NCI-H2171 (cell line): ENCODE results near the gene POLR2C.
"Not testable (repeated sequence)": the region's sequence is repeated elsewhere in the genome, so short reads cannot be mapped to it uniquely, and the experiment has no call there.

ENCODE experiments used
- DNase-seq: peaks from one replicate; lab custom pipeline; 2025; lab: John Stamatoyannopoulos, UW

Gene POLR2C

DNA sequence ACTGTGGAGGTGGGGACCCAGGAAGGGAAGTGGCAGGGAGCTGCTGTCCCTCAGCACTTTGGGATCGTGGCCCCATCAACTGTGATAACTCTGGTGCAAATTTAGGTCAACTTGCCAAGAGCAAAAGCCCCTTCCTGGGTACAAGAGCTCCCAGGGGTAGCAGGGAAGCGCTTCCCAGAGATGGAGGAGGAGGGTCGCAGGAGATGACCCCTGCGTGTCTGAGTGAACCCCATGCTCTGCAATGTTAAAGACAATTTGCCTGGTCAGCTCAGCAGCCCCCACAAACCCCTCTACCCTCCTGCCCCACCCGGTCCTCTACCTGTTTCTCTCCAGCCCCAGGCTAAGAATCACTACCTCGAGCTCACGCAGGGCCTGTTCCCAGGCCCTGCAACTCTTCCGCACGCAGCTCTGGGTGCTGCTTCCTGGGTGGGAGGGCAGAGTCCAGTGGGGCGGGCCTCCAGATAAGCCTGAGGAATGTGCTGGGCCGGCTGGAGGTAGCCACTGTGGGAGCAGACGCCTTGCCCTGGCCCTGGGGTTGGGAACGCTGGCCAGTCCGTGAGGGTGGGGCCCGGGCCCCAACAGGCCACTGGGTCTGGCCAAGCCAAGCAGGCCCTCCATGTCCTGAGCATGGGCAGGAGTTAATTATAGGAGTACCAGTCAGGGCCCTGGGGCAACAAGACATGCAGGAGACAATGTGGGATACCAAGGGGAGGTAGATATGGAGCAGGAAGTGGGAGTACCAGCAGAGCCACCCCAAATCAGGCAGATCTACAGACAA is 17.7 kb downstream of the POLR2C start:
- DNase-seq = no peak

DNA sequence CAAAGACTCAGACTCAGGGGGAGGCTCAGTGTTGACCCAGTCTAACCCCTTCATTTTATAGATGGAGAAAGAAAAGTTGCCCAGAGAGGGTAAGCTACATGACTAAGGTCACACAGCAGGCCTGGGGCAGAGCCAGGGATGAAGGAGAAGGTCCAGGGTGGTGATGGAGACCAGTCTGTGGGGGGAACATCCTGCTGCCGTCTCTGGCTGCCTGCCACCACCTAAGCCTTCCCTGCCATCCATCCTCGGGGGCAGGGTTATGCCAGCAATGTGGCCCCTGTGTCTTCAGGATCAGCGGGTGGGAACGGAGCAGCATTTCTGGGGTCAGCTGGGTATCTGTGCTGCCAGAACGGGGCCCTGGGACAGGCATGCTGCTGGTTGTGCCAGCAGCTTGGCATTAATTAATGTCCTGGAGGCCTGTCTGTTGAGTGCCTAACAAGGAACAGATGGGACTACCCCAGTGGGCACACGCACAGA is 18.3 kb downstream of the POLR2C start:
- DNase-seq = no peak

DNA sequence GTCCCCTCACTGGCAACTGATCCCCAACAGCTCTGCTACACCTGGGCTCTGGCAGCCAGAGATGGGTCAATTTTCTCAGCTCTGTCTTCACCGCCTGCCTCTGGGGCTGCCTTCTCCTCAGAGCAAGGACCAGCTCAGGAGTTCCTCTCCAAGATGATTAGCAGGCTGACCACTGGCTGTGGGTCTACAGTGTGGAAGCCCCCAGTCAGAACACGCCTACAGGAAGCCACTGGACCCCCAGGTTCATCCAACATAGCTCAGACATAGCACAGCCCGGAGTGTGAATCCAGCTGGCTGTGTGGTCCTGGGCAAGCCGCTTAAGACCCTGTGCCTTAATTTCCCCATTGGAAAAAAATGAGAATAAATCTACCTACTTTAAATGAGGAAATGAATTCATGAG is 18.9 kb downstream of the POLR2C start:
- no peak for DNase-seq

DNA sequence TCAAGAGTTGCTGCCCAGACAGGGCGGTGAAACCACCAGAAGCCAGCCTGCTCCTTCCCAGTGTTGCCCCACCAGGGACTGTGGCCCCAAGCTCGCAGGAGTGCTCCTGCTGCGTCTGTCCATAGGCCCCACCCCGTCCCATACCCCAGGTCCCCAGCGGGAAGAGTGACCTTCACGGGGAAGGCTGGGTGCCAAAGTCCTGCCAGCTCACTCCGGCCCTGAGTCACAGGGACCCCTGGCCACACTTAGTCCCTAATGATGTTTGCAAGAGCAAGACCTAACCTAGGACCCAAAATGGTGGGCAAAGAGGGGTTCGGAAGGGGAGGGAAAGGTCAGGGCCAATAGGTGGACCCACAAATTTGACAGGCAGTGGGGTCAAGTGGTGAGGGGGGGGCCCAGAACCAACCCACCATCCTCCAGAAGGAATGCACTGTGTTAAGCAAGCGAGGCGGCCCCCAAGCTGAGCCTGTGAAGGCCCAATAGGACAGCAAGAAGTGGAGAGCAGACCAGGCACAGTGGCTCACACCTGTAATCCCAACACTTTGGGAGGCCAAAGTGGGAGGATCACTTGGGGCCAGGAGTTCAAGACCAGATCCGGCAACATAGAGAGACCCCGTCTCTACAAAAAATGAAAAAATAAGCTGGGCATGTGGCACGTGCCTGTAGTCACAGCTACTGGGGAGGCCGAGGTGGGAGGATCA is 20.5 kb downstream of the POLR2C start:
- DNase-seq = no peak

DNA sequence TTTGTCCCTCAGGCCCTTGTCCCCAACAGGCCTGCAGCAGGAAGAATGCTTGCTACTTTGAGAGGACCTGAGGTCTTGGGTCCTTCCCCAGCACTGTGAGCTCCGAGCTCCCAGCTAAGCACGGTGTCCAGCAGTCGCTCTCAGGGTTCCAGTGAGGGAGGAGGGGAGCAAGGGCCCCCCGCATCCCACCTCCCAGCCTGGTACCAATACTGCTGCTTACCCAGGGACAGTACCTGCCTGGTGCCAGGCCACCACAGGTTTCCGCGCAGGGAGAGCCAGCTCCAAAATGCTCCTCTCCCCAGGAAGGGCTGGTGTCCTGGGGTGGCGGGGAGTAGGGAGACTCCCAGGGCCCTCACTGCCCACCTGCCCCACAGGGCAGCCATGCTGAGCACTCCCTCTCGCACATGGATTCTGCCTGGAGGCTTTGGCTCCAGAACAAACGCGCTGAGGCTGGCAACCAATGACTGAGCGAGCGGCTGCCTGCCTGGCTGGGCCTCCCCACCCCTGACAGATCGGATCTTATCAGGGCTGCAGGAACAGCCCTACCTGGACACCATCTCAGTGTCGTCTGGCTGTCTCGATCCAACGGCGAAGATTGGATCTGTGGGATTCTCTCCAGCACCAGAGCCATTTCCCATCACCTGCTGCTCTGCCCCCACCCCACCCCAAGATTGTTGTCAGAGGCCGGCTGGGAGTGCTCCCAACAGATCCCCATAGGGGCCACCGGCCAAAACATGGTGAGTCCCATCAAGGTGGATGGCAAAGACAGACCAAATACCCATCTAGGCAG is 21.4 kb downstream of the POLR2C start:
- DNase-seq = no peak

DNA sequence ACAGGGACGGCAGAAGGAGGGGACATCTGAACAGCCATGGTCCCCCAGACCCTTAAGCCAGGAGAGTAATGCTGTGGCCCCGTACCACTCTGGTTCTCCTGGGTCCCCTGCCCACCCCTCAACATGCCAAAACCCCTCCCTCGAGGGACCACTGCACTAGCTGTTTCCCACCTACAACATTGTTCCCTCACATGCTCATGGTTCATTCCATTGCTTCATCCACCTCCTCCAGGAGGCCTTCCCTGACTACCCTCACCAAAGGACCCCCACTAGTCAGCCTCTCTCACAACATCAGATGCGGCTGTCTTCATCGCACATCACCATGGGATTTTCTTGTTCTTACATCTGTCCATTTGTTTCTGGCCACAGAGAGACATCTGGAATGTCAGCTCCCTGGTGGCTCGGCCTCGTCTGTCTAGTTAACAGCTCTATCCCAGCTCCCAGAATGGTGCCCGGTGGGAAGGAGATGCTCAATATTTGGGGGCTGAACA is 22.1 kb downstream of the POLR2C start:
- no peak for DNase-seq

DNA sequence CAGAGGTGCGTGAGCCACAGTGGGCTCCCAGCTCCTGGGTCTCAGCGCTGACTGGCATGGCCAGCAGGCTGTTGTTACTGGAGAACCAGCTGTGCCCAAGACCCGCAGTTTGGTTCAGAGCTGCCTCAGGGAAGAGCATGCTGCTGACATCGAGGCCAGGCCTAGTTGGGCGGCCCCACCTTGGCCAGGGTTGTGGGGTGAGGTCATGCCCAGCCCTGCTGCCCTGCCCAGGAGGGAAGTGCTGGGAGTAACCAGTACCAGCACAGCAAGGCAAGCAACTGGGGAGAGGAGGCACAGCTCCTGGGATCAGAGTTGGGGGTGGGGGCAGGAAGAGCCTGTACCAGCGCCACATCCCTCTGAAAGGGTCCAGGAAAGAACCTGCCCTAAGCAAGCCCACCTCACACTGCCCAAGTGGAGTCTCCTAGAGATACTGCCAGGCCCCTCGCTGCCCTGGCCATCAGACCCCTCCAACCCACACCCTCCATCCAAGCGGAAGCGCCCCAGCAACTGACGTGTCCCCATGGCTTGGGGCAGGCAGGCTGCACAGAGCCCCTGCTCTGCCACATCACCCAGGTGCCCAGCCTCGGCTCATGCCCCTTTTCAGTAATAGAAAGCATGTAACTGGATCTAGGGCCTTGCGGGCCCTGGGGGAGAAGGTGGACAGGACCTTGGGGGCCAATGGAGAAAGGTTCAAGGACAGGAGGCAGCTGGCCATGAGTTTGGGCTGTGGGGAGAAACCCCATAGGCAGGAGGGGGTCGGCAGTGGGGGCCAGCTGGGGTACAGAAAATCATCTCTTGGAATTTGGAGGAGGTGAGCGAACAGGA is 22.8 kb downstream of the POLR2C start:
- no peak for DNase-seq

DNA sequence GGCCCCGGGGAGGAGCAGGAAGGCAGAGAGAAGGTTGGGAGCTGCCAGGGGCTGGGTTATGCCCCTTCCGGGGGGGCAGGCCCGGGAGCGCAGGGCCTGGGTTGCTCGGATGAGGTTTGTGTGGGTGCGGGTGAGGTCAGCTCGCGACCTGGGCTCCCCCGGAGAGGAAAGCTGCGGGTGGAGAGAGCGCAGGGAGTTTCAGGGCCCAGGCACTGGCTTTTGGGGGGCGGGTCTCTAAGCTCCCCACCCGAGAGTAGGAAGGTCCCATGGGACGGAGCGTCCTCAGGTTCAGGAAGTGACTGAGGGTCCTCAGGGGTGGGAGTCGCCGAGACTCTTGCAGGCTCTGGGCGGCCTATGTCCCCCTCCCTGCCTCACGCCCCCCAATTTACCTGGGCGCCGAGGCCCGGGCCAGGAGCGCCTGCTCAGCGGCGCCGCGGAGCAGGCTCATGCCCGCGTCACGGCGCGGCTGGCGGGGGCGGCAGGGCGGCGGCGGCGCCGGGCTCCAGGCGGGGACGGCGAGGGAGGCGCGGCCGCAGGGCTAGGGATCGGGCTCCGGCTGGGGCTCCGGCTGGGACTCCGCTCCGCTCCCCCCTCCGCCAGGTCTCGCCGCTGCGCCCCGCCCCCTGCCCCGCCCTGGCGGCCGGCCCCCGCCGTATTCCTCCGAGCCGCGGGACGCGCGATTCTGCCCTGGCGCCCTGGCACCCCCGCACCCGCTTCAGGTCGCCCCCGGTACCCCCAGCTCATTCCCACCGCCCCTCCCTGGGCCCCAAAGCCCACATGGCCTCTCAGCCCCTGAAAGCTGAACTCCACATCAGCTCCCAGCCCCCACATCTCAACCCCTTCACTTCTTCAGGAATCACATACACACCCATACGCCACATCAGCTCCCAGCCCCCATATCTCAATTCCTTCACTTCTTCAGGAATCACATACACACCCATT is 23.7 kb downstream of the POLR2C start, which contains the start of gene DOK4:
TSS of gene DOK4 (minus strand) at position 578 of the 942 bp plus-strand sequence. CDS start 6,986 bp downstream, outside the sequence.
- DNase-seq = peak; percentile 73

DNA sequence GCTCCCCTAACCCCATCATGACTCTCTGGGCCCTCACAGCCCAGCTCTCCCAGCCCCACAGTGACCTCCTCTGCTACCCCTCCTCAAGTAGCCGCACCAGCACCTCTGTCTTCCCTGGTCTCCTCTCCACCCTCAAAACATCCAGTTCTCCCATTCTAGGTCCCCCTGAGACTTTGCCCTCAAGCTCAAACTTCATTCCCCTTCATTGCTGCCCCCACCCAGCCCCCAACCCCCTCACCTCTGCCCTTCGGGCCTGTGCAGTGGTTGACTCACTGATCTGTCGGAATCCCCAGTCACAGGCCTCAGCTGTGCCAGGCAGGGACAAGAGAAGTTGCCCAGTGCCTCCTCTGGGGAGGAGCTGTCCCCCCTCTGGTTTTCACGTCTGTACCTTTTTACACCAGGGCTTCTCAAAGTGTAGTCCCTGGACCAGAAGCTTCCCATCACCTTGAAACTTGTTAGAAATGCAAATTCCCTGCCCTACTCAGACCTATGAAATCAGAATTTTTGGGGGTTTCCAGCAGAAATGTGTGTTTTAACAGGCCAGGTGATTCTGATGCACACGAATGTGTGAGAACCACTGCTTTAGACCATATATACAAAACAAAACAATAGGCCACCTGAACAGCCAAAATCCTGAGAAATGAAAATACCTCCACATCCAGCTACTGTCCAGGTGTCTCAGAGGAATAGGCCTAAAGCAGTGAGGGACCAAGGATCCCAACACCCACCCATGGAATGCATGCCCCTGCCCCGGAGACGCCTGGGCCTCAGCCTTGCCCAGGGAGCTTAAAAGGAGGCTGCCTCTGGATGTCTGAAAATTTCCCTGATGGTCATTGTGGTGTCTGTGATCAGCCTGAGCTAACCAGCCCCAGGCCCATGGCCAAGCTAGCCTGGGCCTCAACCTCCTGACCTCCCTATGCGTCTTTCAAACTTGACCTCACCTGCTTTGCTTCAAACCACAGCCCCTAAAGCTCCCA is 24.7 kb downstream of the POLR2C start:
- no peak for DNase-seq

DNA sequence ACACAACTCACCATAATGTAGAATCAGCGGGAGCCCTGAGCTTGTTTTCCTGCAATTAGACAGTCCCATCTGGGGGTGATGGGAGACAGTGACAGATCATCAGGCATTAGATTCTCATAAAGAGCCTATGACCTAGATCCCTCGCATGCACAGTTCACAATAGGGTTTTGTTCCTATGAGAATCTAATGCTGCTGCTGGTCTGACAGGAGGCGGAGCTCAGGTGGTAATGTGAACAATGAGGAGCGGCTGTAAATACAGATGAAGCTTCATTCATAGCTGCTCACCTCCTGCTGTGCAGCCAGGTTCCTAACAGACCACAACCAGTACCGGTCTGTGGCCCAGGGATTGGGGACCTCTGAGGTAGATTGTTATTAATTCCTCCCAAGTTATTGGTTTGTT is 26.8 kb downstream of the POLR2C start:
- no peak for DNase-seq

DNA sequence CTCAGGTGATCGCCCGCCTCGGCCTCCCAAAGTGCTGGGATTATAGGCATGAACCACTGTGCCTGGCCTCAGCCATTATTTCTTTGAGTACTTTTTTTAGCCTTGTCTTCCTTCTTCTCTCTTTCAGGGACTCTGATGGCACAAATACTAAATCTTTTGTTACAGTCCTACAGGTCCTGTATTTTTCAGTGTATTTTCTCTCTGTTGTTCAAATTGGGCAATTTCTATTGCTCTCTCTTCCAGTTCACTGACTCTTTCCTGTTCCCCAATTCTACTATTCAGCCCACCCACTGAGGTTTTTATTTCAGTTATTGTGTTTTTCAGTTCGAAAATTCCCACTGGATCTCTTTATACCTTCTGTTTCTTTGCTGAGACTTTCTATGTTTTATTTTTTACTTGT is 31.3 kb downstream of the POLR2C start:
- DNase-seq = no peak

DNA sequence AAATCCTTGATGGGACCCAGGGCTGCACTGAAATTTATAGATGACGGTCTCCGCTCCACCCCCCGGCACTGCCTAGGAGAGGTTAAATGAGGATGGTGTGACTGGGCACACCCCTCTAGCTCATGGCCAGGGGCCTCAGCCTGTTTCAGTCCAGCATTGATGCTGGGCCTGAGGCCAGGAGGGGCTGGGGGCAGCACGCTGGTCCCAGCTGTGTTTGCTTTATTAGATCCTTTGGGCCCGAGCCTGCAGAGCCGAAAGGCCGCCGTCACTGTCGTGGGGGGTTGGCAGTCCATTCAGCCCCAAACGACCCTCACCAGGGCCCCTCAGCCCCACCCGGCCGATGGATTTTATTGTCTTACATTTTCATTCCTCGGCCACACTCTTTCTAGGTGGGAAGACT is 34.6 kb downstream of the POLR2C start:
- no peak for DNase-seq

DNA sequence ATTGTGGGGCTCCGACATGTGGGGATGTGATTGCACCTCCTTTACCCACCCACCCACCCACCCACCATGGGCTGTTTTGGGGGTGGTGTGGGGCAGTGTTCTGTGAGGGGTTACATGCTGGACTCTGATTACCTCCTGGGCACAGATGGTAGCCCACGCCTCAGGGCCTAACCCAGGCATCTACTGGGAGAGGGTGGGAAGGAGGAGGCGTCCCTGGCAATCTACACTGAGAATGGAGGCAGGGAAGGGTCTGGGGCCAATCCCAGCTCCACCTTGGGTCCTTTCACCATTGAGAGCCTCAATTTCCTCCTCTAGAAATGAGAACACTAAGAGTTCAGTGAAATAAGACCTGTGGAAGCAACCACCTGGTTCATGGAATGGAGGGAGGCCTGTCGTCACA is 35.6 kb downstream of the POLR2C start:
- no peak for DNase-seq

DNA sequence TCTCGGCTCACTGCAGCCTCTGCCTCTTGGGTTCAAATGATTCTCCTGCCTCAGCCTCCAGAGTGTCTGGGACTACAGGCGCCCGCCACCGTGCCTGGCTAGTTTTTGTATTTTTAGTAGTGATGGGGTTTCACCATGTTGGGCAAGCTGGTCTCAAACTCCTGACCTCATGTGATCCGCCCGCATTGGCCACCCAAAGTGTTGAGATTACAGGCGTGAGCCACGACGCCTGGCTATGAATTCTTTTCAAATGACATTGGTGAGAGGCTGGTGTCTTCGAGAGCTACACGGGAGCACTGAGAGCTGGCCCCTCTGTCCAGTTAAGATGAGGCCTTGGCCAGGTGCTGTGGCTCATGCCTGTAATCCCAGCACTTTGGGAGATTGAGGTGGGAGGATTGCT is 37.5 kb downstream of the POLR2C start:
- DNase-seq = not testable (repeated sequence)

DNA sequence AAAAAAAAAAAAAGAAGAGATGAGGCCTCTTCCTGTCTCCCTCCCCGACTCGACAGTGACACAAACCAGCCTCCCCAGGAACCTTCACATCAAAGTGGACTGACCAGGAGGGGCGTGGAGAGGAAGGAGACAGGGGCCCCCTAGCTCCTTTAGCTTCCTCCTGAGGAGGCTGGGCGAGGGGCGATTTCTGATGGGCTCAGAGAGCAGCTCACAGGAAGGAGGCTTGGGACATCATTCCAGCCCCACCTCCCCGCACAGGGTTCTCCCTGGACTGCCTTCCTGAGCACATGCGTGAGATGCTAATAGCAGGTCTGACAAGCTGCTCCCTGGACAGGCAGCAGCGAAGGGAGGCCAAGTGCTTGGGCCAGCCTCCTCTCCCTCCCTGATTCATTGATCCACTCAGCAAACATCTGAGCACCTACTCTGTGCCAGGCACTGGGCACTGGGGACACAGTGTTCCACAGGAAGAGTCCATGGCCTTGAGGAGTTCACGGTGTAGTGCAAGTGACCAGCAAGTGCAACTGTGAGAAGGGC is 38.2 kb downstream of the POLR2C start:
- no peak for DNase-seq

DNA sequence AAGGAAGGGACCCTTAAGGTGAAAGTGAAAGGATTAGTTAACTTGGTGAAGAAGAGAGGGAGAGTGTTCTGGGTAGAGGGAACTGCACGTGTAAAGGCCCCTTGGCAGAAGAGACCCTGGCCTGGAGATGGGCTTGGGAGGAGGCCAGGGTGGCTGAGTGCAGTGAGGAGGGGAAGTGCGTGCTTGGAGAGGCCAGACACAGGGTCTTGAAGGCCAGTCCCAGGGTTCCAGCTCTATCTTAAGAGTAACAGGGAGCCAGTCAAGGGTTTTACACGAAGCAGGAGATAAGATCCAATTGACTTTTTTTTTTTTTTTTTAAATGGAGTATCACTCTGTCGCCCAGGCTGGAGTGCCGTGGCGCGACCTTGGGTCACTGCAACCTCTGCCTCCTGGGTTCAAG is 39.0 kb downstream of the POLR2C start:
- no peak for DNase-seq

DNA sequence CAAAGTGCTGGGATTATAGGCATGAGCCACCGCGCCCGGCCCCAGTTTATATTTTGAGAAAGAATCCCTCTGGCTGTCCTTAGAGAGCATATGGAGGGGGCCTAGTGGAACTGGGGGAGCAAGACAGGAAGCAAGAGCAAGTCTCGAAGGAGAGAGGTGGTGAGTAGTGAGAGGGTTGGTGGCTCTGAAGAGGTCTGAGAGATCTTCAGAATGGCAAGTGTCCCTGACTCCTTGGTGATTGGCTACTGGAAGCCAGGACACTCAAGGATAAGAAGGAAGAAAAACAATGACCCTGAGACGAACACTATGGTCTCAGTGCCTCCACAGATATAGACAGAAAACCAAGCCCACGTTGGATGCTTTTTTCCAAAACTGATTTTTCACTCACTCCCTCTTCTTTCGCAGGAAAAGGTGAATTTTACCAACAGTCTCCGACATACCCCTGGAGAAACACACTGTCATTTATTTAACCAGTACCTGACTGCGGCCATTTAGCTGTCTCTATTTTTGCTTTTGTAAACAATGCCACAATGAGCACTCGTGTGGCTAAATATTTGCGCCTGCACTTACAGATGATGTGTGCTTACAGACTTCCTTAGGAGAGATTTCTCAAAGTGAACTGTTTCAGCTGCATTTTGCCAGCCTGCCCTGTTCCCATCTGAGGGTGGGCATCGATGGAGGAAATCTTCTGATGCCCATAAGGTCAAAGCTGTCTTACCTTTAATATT is 39.7 kb downstream of the POLR2C start:
- DNase-seq = no peak

DNA sequence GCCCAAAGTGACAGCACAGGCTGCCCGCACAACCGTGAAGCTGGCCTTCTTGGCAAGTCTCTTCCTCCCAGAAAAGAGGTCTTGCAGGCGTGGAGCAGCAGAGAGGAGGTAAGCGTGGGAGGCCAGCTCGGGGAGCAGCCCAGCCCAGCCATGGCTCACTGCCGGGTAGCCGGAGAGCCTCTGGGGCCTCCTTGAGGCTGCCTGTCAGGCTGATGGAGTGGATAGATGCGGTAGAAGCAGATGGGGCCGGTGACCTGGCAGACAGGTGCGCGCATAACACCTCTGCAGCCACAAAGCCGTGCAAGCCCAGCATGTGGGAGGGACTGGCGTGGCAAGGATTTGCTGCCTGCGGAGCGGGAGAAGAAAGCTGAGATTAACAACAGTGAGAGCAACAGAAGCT is 40.9 kb downstream of the POLR2C start:
- DNase-seq = peak; percentile 67
